ENCODE results near the gene PSTPIP1. TPM values are rescaled to one million over a fixed set of nuclear protein-coding genes. Genes with fewer than 3 reads are reported as not detected.

PSTPIP1 gene
- total and polyA plus RNA-seq, 2 experiments from 2014 or later, result 0.80 to 3.7 TPM

GRCh38 chr15:77031376-77032050, 36.6 kb downstream of the PSTPIP1 start (continued):
- TF ChIP-seq, protein P1, sequence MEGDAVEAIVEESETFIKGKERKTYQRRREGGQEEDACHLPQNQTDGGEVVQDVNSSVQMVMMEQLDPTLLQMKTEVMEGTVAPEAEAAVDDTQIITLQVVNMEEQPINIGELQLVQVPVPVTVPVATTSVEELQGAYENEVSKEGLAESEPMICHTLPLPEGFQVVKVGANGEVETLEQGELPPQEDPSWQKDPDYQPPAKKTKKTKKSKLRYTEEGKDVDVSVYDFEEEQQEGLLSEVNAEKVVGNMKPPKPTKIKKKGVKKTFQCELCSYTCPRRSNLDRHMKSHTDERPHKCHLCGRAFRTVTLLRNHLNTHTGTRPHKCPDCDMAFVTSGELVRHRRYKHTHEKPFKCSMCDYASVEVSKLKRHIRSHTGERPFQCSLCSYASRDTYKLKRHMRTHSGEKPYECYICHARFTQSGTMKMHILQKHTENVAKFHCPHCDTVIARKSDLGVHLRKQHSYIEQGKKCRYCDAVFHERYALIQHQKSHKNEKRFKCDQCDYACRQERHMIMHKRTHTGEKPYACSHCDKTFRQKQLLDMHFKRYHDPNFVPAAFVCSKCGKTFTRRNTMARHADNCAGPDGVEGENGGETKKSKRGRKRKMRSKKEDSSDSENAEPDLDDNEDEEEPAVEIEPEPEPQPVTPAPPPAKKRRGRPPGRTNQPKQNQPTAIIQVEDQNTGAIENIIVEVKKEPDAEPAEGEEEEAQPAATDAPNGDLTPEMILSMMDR (conservative IDR thresholded peaks at IDR 0.05; ENCODE audit: low read depth in 2 of 2), result no peak; a peak in 1 of 4 replicates
- TF ChIP-seq EZH2phosphoT487 (IDR thresholded peaks at IDR 0.05; ENCODE audit: unreplicated experiment) (no peak), ZNF114 (CRISPR knock-in tag; IDR thresholded peaks at IDR 0.05) (no peak), STAT1 (IDR thresholded peaks at IDR 0.05; ENCODE audit: unreplicated experiment) (no peak), ETS1 (IDR thresholded peaks at IDR 0.05) (no peak)

DNA sequence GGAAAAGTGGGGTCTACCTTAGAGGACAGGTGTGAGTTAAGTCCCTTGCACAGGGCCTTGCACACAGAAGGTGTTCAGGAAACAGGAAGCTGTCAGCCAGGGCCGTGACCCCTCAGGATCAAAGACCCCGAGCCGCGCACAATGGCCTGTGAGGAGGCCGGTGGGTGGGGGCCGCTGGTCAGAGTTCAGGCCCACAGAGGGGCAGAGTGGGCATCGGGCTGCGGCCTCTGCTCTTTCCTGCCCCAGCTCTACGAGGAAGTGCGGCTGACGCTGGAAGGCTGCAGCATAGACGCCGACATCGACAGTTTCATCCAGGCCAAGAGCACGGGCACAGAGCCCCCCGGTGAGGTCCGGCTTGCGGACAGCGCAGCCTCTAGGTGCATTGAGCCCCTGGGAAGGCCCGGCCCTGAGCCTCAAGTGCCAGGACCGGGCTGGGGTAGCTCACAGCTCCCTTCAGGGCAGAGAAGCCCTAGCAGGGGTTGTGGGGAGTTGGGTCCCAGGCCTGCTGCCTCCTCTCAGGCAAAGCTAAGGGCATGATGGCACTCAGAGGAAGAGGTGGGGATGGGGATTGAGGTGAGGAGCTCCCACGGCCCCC, 37.2 kb downstream of the PSTPIP1 start:
- TF ChIP-seq POLR2AphosphoS5 (IDR thresholded peaks at IDR 0.05; ENCODE audit: low read depth) (no peak), ZNF114 (CRISPR knock-in tag; IDR thresholded peaks at IDR 0.05) (no peak)
- no peak overlapping the region for H3K4me2 ChIP-seq
- H3K27ac ChIP-seq (ENCODE audit: low read depth), result no peak overlapping the region
- no peaks in the 10 kb centered on the region for H3F3A ChIP-seq (replicated peaks; ENCODE audit: low read depth)
- Mint-ChIP-seq H3K4me1 (peaks cover 14% of the 10 kb centered on the region), H3K27ac (no peak overlapping the region), H3K27me3 (ENCODE audit: insufficient read depth, low read depth, poor library complexity) (peaks cover 33% of the 10 kb centered on the region), H3K9me3 (peaks cover 7% of the 10 kb centered on the region), H3K4me3 (no peak overlapping the region), H3K36me3 (ENCODE audit: low read depth) (peaks cover 12% of the 10 kb centered on the region; the same call in 2 of the 3 replicates)
- no peak overlapping the region for H2AFZ ChIP-seq
- H3K27me3 ChIP-seq (ENCODE audit: insufficient read depth), result 0 out of 2 replicates have a peak, but pooled peaks cover 4% of the 10 kb centered on the region
- no peak for ATAC-seq
- no peak overlapping the region for H3K4me3 ChIP-seq
- no peaks in the 10 kb centered on the region for H3K36me3 ChIP-seq (ENCODE audit: insufficient read depth)
- H4K20me1 ChIP-seq (replicated peaks; ENCODE audit: insufficient read depth), result no peaks in the 10 kb centered on the region
- no peaks in the 10 kb centered on the region for H3K9me2 ChIP-seq (ENCODE audit: insufficient read depth)
- H3K4me1 ChIP-seq (ENCODE audit: insufficient read depth), result no peaks in the 10 kb centered on the region; the same call in 1 of the 2 replicates
- DNase-seq (ENCODE audit: low spot score), result no peak
- H3K79me2 ChIP-seq (replicated peaks; ENCODE audit: insufficient read depth), result no peaks in the 10 kb centered on the region

GRCh38 chr15:77032647-77033416, 37.9 kb downstream of the PSTPIP1 start:
- Histone ChIP-seq H3K36me3 (ENCODE audit: insufficient read depth) (no peaks in the 10 kb centered on the region), H3K79me2 (replicated peaks; ENCODE audit: insufficient read depth) (no peaks in the 10 kb centered on the region), H3K27ac (ENCODE audit: low read depth) (no peak overlapping the region), H3K4me2 (no peak overlapping the region), H2AFZ (no peak overlapping the region), H3K4me3 (no peak overlapping the region), H3K9me2 (ENCODE audit: insufficient read depth) (no peaks in the 10 kb centered on the region), H3K4me1 (ENCODE audit: insufficient read depth) (no peaks in the 10 kb centered on the region; the same call in 1 of the 2 replicates), H3K27me3 (ENCODE audit: insufficient read depth) (0 out of 2 replicates have a peak, but pooled peaks cover 4% of the 10 kb centered on the region), H4K20me1 (replicated peaks; ENCODE audit: insufficient read depth) (no peaks in the 10 kb centered on the region), H3F3A (replicated peaks; ENCODE audit: low read depth) (no peaks in the 10 kb centered on the region)
- peaks cover 35% of the 10 kb centered on the region for H3K27me3 Mint-ChIP-seq (ENCODE audit: insufficient read depth, low read depth, poor library complexity)
- DNase-seq (ENCODE audit: low spot score) (no peak), ATAC-seq (no peak)
- peaks cover 14% of the 10 kb centered on the region for H3K4me1 Mint-ChIP-seq
- H3K4me3 Mint-ChIP-seq, result no peak overlapping the region
- peaks cover 19% of the 10 kb centered on the region for H3K36me3 Mint-ChIP-seq (ENCODE audit: low read depth)
- TF ChIP-seq ETS1 (IDR thresholded peaks at IDR 0.05) (no peak), ZNF331 (CRISPR knock-in tag; IDR thresholded peaks at IDR 0.05; ENCODE audit: low read depth) (no peak), NANOG (IDR thresholded peaks at IDR 0.05; ENCODE audit: borderline replicate concordance) (no peak), EZH2 (IDR thresholded peaks at IDR 0.05; ENCODE audit: low read depth, unreplicated experiment) (no peak), EZH2phosphoT487 (IDR thresholded peaks at IDR 0.05; ENCODE audit: unreplicated experiment) (no peak), STAT1 (IDR thresholded peaks at IDR 0.05; ENCODE audit: unreplicated experiment) (no peak), ZNF114 (CRISPR knock-in tag; IDR thresholded peaks at IDR 0.05) (no peak), POLR2AphosphoS5 (IDR thresholded peaks at IDR 0.05; ENCODE audit: low read depth) (no peak), JUNB (IDR thresholded peaks at IDR 0.05; ENCODE audit: unreplicated experiment) (no peak)
- H3K9me3 Mint-ChIP-seq, result peaks cover 13% of the 10 kb centered on the region
- H3K27ac Mint-ChIP-seq, result no peak overlapping the region
